GM12864 (cell line): ENCODE results near the gene PKP2.

Experiments used
- DNase-seq: peaks from one replicate; pipeline ENCODE4 v3.0.0-alpha.2; 2011; ENCODE audit warnings: low read depth
- H3K4me3 ChIP-seq: 2 replicates; pipeline ENCODE4 v1.5.1; 2011; ENCODE audit warnings: mild to moderate bottlenecking, low read depth, low read length, control low read depth
- CTCF ChIP-seq: IDR thresholded peaks from 2 replicates; pipeline ENCODE4 v1.5.1; 2011; ENCODE audit warnings: low read depth, mild to moderate bottlenecking, moderate library complexity, low read length, control low read depth, inconsistent platforms; ENCODE audit errors: missing control alignments

Gene PKP2

GRCh38 chr12:32921397-32921796 lies 24.8 kb upstream of the PKP2 start:
- no peak overlapping the region for H3K4me3 ChIP-seq
- no peak for TF ChIP-seq CTCF
- DNase-seq, result no peak

GRCh38 chr12:32920506-32921085 lies 24.0 kb upstream of the PKP2 start:
- no peak overlapping the region for H3K4me3 ChIP-seq
- no peak for TF ChIP-seq CTCF
- no peak for DNase-seq

GRCh38 chr12:32918890-32919801 lies 22.6 kb upstream of the PKP2 start:
- DNase-seq, result no peak
- H3K4me3 ChIP-seq, result no peak overlapping the region
- TF ChIP-seq CTCF, result peak; percentile 29

GRCh38 chr12:32917094-32917611 lies 20.6 kb upstream of the PKP2 start:
- no peak for TF ChIP-seq CTCF
- no peak overlapping the region for H3K4me3 ChIP-seq
- no peak for DNase-seq

- no peak overlapping the region for H3K4me3 ChIP-seq
- no peak for TF ChIP-seq CTCF
- DNase-seq, result no peak
Measured at GRCh38 chr12:32907898-32908476, 11.4 kb upstream of the PKP2 start.

GRCh38 chr12:32907166-32907565 lies 10.6 kb upstream of the PKP2 start:
- TF ChIP-seq CTCF, result no peak
- DNase-seq, result no peak
- no peak overlapping the region for H3K4me3 ChIP-seq
